DLD1 (cell line): Measurements from ENCODE around the gene LRRC10B.

ENCODE experiments used
- in situ Hi-C: cut with HindIII; loops from 2 replicates; pipeline ENCODE4 v1.10.0; 2017; ENCODE audit warnings: low sequenced_read_pairs

LRRC10B gene

GRCh38 chr11:61543606-61544306 lies 35.2 kb downstream of the LRRC10B start:
- in situ Hi-C loops, result no loop called here

GRCh38 chr11:61544466-61544865 lies 35.9 kb downstream of the LRRC10B start:
- in situ Hi-C loops, result no loop called here

- in situ Hi-C loops, result no loop called here
Observed at GRCh38 chr11:61545341-61545740, 36.8 kb downstream of the LRRC10B start.

DNA sequence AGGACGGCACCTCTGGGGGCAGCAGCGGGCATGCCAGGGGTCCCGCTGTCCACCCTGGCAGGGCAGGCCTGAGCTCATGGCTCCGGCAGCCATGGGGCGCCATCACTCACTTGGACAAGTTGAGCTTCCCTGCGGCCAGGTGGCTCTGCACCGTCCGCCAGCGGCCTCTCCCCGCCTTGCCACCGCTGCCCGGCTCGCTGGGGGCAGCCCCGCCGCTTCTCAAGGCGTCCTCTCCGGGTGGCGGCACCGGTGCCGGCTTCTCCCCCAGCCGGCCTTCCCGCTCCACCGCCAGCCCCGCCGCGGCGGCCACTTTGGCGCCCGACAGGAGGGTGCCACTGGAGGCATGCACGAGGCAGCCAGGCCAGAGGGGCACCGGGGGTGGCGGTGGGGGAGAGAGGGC lies 37.4 kb downstream of the LRRC10B start:
- in situ Hi-C loops, result no loop called here

- in situ Hi-C loops, result no loop called here
Observed at GRCh38 chr11:61546663-61547062, 38.1 kb downstream of the LRRC10B start.

DNA sequence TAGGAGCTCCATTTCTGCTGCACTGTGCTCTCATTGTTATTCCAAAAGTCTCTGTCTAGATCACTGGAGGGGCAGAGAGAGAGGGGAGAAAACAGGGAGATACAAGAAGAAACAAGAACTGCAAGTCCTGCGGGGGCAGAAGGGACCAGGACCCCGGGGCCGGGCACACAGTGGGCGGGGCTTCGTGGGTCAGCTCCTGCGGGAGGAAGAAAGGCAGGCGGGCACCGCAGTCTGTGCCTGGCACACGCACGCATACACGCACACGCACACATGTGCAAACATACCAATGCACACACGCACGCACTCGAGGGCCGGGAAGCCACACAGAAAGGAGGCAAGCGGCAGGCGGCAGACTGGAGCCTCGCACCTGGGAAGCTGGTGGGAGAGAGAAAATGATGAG lies 38.7 kb downstream of the LRRC10B start:
- in situ Hi-C loops, result no loop called here

DNA sequence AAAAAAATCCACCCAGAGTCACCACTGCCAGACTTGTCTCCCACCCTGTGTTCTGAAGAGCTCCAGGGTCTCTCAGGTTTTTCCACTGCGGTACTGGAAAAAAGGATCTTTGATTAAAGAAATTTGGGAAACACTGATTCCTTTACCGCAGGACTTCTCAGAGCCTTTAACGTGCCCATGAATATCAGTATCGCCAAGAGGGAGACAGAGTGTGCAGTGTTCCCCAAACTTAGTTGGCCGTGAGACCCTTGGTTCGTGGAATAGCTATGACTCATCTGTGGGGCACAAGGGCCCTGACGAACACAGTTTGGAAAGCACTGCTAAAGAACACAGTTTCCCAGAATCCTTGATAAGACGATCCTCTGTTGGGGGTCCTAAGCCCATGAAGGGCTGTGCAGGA lies 40.6 kb downstream of the LRRC10B start:
- in situ Hi-C loops, result no loop called here

DNA sequence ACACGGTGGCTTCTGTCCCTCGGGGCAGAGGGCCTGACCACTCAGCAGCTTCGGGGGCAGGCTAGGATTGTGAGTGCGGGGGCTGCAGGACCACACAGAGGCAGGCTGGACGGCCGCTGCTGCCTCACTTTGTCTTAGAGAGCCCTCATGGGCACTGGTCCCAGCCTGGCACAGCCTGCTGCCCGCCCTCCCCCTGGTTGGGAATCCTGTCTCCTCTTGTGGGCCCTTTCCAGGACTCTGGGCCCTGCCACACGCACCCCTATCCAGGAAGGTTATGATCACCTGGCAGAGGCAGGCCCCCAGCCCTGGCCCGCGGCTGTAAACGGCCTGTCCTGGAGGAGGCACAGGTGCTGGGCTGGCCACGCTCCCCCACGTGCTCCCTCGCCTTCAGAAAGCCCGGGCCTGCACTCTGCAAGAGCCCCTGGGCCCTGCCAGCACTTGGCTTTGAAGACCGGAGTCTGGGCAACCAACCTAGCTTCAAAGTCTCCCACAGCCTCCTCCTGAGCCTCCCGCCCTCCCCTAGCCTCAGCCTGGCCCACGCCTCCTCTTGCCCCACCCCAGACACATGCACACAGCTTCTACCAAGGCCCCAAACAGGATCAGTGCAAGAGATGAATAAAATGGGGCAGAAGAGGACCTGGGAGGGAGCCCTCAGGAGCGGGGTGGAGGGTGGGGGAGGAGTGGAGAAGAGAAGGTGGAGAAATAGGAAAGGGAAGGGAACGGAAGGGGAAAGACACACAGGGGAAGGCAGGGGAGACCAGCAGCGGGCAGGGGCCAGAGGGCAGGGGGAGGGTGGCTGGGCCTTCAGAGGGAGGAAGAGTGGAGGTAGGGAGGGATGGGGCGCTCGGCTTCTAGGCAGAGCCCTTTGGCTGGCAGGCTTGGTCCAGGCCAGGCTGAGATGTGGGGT lies 41.4 kb downstream of the LRRC10B start:
- in situ Hi-C loops, result no loop called here

- in situ Hi-C loops, result no loop called here
Observed at GRCh38 chr11:61550665-61551227, 42.2 kb downstream of the LRRC10B start.

GRCh38 chr11:61551634-61552033 lies 43.1 kb downstream of the LRRC10B start:
- in situ Hi-C loops, result no loop called here

- in situ Hi-C loops, result no loop called here
Observed at GRCh38 chr11:61552108-61552635, 43.6 kb downstream of the LRRC10B start.

- in situ Hi-C loops, result no loop called here
Observed at GRCh38 chr11:61553373-61554171, 45.0 kb downstream of the LRRC10B start.

- in situ Hi-C loops, result no loop called here
Observed at GRCh38 chr11:61554172-61554988, 45.8 kb downstream of the LRRC10B start.

GRCh38 chr11:61555051-61555969 lies 46.8 kb downstream of the LRRC10B start:
- in situ Hi-C loops, result no loop called here

- in situ Hi-C loops, result no loop called here
Observed at GRCh38 chr11:61555978-61556377, 47.4 kb downstream of the LRRC10B start.

DNA sequence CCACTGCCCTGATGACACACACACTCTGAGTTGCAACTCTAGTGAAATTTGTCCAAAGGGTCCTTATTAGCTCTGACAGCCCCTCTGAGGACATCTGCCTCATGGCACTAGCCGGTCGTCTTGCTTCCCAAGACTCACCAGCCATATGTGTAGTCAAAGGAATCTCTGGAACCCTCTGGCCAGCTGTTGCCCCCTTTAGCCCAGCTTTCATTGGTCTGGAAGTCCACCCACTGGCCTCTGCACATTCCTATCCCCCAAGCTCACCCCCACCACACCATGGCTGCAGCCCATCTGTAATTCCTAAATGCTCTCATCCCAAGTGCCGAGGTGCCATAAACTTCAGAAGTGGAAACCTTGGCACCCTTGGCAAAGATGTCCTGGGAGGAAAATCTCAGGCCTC lies 48.1 kb downstream of the LRRC10B start:
- in situ Hi-C loops, result no loop called here
